Measurements from ENCODE around the gene MAEL.

The MAEL gene

DNA sequence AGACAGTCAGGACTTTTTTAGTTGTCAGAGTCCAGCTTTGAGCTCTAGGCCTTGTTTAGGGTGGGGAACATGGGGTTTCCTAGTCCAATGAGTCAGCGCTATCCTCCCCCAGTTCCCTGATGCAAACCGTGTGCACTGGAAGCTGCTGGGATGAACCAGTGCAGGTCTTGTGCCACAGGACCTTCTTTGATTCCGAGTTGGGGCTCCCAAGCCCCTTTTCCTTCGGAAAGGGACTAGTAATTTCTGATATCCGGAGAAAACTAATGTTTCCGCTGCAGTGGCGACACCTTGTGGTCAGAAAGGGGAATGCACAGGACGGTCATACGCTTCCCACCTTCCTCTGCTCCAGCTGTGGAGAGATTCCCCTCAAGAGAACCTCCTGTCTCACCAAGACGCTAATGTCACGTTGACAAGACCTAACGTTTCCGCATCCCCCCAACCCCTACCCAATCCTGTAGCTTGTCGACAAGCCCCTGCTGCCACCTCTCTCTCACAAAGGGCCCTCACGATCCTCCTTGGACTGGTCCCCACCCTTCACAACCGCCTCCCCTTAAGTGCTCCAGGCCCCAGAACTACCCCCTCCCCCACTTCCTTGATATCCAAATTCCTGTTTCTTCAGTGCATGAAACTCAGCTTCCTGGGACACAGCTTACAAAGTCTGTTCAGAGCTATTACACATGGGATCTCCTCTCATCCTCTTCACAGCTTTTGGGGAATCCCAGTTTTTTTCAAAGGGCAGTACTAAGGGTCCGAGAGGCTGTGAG is 70.1 kb downstream of the MAEL start:
- peak; percentile 64 for DNase-seq (ENCODE audit: extremely low spot score)
- ChIA-PET POLR2A (no interaction called here), CTCF (interaction anchor here (0.7 to 18.6 kb wide), 87 partner anchors 8 to 1690 kb away, joined by 3 to 659 read pairs (median 4); partner anchors contain the start of genes POGK, POU2F1, STYXL2 and TADA1)
- TF ChIP-seq, protein P1, sequence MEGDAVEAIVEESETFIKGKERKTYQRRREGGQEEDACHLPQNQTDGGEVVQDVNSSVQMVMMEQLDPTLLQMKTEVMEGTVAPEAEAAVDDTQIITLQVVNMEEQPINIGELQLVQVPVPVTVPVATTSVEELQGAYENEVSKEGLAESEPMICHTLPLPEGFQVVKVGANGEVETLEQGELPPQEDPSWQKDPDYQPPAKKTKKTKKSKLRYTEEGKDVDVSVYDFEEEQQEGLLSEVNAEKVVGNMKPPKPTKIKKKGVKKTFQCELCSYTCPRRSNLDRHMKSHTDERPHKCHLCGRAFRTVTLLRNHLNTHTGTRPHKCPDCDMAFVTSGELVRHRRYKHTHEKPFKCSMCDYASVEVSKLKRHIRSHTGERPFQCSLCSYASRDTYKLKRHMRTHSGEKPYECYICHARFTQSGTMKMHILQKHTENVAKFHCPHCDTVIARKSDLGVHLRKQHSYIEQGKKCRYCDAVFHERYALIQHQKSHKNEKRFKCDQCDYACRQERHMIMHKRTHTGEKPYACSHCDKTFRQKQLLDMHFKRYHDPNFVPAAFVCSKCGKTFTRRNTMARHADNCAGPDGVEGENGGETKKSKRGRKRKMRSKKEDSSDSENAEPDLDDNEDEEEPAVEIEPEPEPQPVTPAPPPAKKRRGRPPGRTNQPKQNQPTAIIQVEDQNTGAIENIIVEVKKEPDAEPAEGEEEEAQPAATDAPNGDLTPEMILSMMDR (IDR thresholded peaks at IDR 0.05; ENCODE audit: control extremely low read depth, extremely low read depth, low read depth, missing control alignments), result peak; percentile 91

DNA sequence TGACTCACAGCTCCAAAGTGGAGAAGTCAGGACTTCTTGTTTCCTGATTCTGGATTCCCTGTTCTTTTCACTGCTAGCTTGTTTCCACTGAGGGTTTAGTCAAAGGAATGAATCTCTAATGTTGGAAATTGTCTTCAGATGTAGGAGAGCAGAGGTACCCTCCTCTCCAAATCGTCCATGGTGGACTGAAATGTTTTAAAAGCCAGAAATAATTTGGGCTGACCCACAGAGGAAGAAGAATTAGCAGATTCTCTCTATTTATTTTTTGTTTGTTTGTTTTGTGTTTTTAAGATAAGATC is 70.7 kb downstream of the MAEL start:
- CTCF ChIA-PET, result interaction anchor here (0.7 to 18.6 kb wide), 68 partner anchors 7 to 1691 kb away, joined by 3 to 659 read pairs (median 5); partner anchors contain the start of genes POU2F1, STYXL2 and TADA1
- POLR2A ChIA-PET, result no interaction called here
- DNase-seq (ENCODE audit: extremely low spot score), result no peak
- TF ChIP-seq, protein P1 (IDR thresholded peaks at IDR 0.05; ENCODE audit: control extremely low read depth, extremely low read depth, low read depth, missing control alignments), result no peak

DNA sequence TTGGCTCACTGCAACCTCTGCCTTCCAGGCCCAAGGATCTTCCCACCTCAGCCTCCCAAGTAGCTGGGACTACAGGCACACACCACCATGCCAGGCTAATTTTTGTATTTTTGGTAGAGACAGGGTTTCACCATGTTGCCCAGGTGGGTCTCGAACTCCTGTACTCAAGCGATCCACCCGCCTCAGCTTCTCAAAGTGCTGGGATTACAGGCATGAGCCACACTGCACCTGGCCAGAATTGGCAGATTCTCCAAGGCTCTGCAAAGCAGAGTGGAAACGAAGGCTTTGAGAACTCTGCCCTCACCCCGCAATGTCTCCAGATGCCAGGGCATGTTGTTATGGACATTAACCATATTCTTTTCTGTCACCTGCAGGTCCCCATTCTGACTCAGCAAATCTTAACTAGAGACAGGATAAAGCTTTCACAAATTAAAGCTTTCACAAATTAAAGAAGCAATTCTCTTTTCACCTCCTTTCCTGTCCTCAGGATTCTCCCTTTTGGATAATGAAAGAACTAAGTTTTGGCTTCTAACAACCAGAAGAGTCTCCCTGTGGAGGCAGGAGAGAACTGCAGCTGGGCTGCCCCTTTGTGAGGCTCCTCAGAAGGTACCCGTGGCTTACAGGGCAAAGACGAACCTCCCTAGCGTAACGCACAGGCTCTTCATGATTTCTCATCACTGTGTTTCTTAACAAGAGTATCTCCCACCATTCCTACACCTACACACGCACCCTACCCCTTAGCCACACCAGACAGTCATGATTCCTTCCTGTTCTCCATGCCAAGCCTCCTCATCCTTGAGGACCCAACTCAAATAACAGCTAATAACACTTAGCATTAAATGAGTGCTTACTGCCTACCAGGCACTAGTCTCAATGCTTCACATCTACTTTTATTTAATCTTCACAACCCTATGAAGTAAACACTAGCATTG is 71.3 kb downstream of the MAEL start:
- TF ChIP-seq, protein P1 (IDR thresholded peaks at IDR 0.05; ENCODE audit: control extremely low read depth, extremely low read depth, low read depth, missing control alignments), result no peak
- DNase-seq (ENCODE audit: extremely low spot score), result no peak
- ChIA-PET POLR2A (no interaction called here), CTCF (interaction anchor here (0.8 to 18.6 kb wide), 60 partner anchors 9 to 1692 kb away, joined by 3 to 659 read pairs (median 4); partner anchors contain the start of genes POU2F1 and STYXL2)

DNA sequence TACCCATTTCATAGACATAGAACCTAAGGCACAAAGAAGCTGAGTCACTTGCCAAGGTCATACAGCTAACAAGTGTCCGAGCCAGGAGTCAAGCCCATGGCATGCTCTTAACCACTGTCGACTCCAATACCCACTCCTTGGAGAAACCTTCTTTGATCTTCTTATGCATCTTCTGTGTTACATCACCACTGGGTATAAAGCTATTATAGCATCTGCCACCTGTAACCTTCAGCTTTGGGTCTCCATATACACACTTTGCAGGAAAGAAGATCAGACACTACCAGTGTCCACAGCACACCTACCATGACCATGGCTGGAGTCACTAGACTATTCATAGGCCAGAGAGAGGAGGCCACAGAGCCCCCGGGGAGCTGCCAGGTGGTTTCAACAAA is 72.0 kb downstream of the MAEL start:
- ChIA-PET CTCF (interaction anchor here (0.9 to 18.6 kb wide), 19 partner anchors 12 to 497 kb away, joined by 3 to 659 read pairs (median 4); no protein-coding TSS in a partner anchor), POLR2A (no interaction called here)
- TF ChIP-seq, protein P1 (IDR thresholded peaks at IDR 0.05; ENCODE audit: control extremely low read depth, extremely low read depth, low read depth, missing control alignments), result no peak
- DNase-seq (ENCODE audit: extremely low spot score), result no peak

DNA sequence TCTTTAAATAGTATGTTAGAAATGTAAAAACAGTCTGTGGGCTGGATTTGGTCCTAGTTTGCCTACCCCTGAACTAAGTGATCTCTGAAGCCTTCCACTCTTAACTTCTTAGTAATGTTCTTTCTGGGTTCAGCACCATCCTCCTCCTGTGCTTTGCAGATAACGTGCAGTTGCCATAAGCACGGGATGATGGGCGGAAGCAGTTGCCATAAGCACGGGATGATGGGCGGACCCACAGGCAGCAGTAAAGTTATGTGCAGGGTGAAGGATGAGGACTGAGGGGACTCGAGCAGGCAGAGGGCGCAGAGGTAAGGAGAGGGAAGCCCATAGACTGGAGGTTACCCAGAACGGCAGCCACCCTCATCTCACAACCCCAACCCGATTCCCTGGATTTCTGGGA is 75.5 kb downstream of the MAEL start:
- no peak for DNase-seq (ENCODE audit: extremely low spot score)
- TF ChIP-seq, protein P1 (IDR thresholded peaks at IDR 0.05; ENCODE audit: control extremely low read depth, extremely low read depth, low read depth, missing control alignments), result no peak
- CTCF ChIA-PET, result interaction anchor here (0.7 to 18.6 kb wide), 7 partner anchors 15 to 491 kb away, joined by 3 to 659 read pairs (median 6); partner anchors contain the start of gene CREG1
- POLR2A ChIA-PET, result no interaction called here

DNA sequence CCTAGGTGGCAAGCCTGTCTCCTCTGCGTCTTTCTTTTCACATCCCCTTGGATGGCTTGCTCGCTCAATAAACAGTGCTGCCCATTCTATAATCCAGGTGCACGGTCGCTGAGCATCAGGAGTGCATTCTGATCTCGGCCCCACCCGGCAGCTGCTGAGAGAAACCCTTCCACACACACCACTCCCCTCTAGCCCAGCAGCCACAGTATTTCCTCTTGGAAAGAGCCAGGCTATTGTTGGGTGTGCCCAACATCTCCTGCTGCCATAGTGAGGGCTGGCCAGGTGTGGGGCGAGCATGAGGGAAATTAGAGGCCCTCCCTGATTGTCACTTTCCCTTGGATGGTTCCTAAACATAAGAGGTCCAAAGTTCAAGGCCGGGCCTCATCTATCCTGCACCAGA is 76.4 kb downstream of the MAEL start:
- no peak for DNase-seq (ENCODE audit: extremely low spot score)
- TF ChIP-seq, protein P1 (IDR thresholded peaks at IDR 0.05; ENCODE audit: control extremely low read depth, extremely low read depth, low read depth, missing control alignments), result no peak
- POLR2A ChIA-PET, result no interaction called here
- CTCF ChIA-PET, result interaction anchor here (0.6 to 18.6 kb wide), 14 partner anchors 8 to 488 kb away, joined by 3 to 659 read pairs (median 5); partner anchors contain the start of genes CREG1 and POU2F1

Data from GM10248 (cell line).